Hematopoietic multipotent progenitor cell treated with erythropoietin and hydrocortisone succinate and interleukin-3 and kit ligand, for 15 days (in vitro differentiated cells): ENCODE results near the gene EPN1.

Source experiments
- DNase-seq: peaks from one replicate; pipeline ENCODE4 v3.0.0-alpha.2; 2015; ENCODE audit warnings: low spot score

Gene EPN1

GRCh38 chr19:55660991-55661390 is 14.0 kb upstream of the EPN1 start:
- DNase-seq: no peak

- DNase-seq: no peak
These were observed 13.2 kb upstream of the EPN1 start for GRCh38 chr19:55661826-55662225.

- no peak for DNase-seq
These were observed 11.0 kb upstream of the EPN1 start for GRCh38 chr19:55663846-55664536.

- no peak for DNase-seq
These were observed 8.6 kb upstream of the EPN1 start for GRCh38 chr19:55666343-55667005.

- no peak for DNase-seq
These were observed 8.0 kb upstream of the EPN1 start for GRCh38 chr19:55667006-55667381.

GRCh38 chr19:55667511-55667910 is 7.5 kb upstream of the EPN1 start:
- no peak for DNase-seq

GRCh38 chr19:55667958-55668357 is 7.1 kb upstream of the EPN1 start:
- DNase-seq: no peak

- DNase-seq: no peak
These were observed 6.2 kb upstream of the EPN1 start for GRCh38 chr19:55668603-55669348.

- no peak for DNase-seq
These were observed 5.4 kb upstream of the EPN1 start for GRCh38 chr19:55669418-55670279.

- no peak for DNase-seq
These were observed 4.6 kb upstream of the EPN1 start for GRCh38 chr19:55670280-55671053.

- DNase-seq: no peak
These were observed 4.0 kb upstream of the EPN1 start for GRCh38 chr19:55671054-55671378.

GRCh38 chr19:55672418-55672817 is 2.6 kb upstream of the EPN1 start:
- no peak for DNase-seq

GRCh38 chr19:55673465-55673864 is 1.6 kb upstream of the EPN1 start:
- DNase-seq: no peak

GRCh38 chr19:55673889-55674288 is 1.1 kb upstream of the EPN1 start:
- DNase-seq: no peak

GRCh38 chr19:55674459-55674840 is 576 bp upstream of the EPN1 start:
- DNase-seq: no peak

- no peak for DNase-seq
These were observed 782 bp downstream of the EPN1 start for GRCh38 chr19:55675661-55676354.

- peak; percentile 58 for DNase-seq
These were observed 1.4 kb downstream of the EPN1 start for GRCh38 chr19:55676383-55676782.

- DNase-seq: no peak
These were observed 2.0 kb downstream of the EPN1 start for GRCh38 chr19:55676889-55677505.

GRCh38 chr19:55677572-55678028 is 2.6 kb downstream of the EPN1 start:
- DNase-seq: no peak

GRCh38 chr19:55678121-55678671 is 3.2 kb downstream of the EPN1 start:
- no peak for DNase-seq
